T47D (cell line): ENCODE measurements around the gene FAM114A1.

Source experiments
- DNase-seq, 2 experiments: peaks; one replicate each; pipeline versions ENCODE4 v3.0.0 to v3.0.0-alpha.2; 2011 to 2012; ENCODE audit warnings: low read depth in 1 of 2, low spot score in 1 of 2
- JUND ChIP-seq: IDR thresholded peaks from 2 replicates; pipeline ENCODE4 v1.6.1; 2012; ENCODE audit warnings: low read depth
- in situ Hi-C: cut with HindIII; loops from 2 replicates; pipeline ENCODE4 v1.10.0; 2016; ENCODE audit warnings: low sequenced_read_pairs, low pct_unique_long_range_greater_than_20kb

Gene FAM114A1

GRCh38 chr4:38837334-38837733, 30.3 kb upstream of the FAM114A1 start:
- DNase-seq, result no peak
- TF ChIP-seq JUND, result no peak
- in situ Hi-C loops, result no loop called here

- DNase-seq, result no peak
- in situ Hi-C loops, result no loop called here
- no peak for TF ChIP-seq JUND
Measured at GRCh38 chr4:38837849-38838248, 29.8 kb upstream of the FAM114A1 start.

- no peak for DNase-seq
- in situ Hi-C loops, result no loop called here
- no peak for TF ChIP-seq JUND
Measured at GRCh38 chr4:38842994-38843393, 24.6 kb upstream of the FAM114A1 start.

GRCh38 chr4:38846015-38846414, 21.6 kb upstream of the FAM114A1 start:
- TF ChIP-seq JUND, result no peak
- no peak for DNase-seq
- in situ Hi-C loops, result no loop called here

- in situ Hi-C loops, result no loop called here
Measured at GRCh38 chr4:38855466-38855865, 12.1 kb upstream of the FAM114A1 start.

GRCh38 chr4:38856046-38856445, 11.6 kb upstream of the FAM114A1 start:
- in situ Hi-C loops, result no loop called here
- no peak for DNase-seq
- no peak for TF ChIP-seq JUND

More at GRCh38 chr4:38855466-38855865, 12.1 kb upstream of the FAM114A1 start:
- no peak for TF ChIP-seq JUND
- DNase-seq, result no peak

- peak in 1 of 2 experiments; percentile 69 for DNase-seq
- TF ChIP-seq JUND, result no peak
- in situ Hi-C loops, result no loop called here
Measured at GRCh38 chr4:38856524-38857337, 10.9 kb upstream of the FAM114A1 start, which contains the start of gene TLR6. TSS of gene TLR6 (minus strand) at chr4:38856817. CDS start at chr4:38829473, 27,344 bp downstream.

GRCh38 chr4:38857354-38858096, 10.1 kb upstream of the FAM114A1 start:
- DNase-seq, result peak in 1 of 2 experiments; percentile 37

GRCh38 chr4:38858097-38858420, 9.5 kb upstream of the FAM114A1 start:
- no peak for DNase-seq
- no peak for TF ChIP-seq JUND
- in situ Hi-C loops, result no loop called here

More at GRCh38 chr4:38857354-38858096, 10.1 kb upstream of the FAM114A1 start:
- TF ChIP-seq JUND, result no peak
- in situ Hi-C loops, result no loop called here

- no peak for DNase-seq
- in situ Hi-C loops, result no loop called here
- no peak for TF ChIP-seq JUND
Measured at GRCh38 chr4:38859501-38859900, 8.1 kb upstream of the FAM114A1 start.

GRCh38 chr4:38860788-38861424, 6.7 kb upstream of the FAM114A1 start:
- peak in 1 of 2 experiments; percentile 60 for DNase-seq
- TF ChIP-seq JUND, result no peak
- in situ Hi-C loops, result no loop called here

GRCh38 chr4:38861791-38862190, 5.8 kb upstream of the FAM114A1 start:
- in situ Hi-C loops, result no loop called here
- no peak for TF ChIP-seq JUND
- DNase-seq, result no peak

GRCh38 chr4:38865445-38865844, 2.2 kb upstream of the FAM114A1 start:
- in situ Hi-C loops, result no loop called here
- no peak for TF ChIP-seq JUND
- no peak for DNase-seq
